GM23248 (cell line): ENCODE measurements around the gene AP2M1. TPM values are rescaled to one million over a fixed set of nuclear protein-coding genes. Genes with fewer than 3 reads are reported as not detected.

ENCODE experiments used
- DNase-seq: peaks from one replicate; pipeline ENCODE4 v3.0.0-alpha.2; 2015
- H2AFZ ChIP-seq: fragments of 200-600 bp; sonication (generic); 2 replicates; pipeline ENCODE4 v1.6.1; 2016; ENCODE audit warnings: antibody characterized with exemption
- H3F3A ChIP-seq: fragments of 200-600 bp; sonication (generic); 2 replicates; pipeline ENCODE4 v1.6.1; 2016; ENCODE audit warnings: mild to moderate bottlenecking, antibody characterized with exemption, mixed run types; ENCODE audit not compliant: insufficient read depth
- H3K27ac ChIP-seq: fragments of 200-600 bp; sonication (generic); 2 replicates; pipeline ENCODE4 v1.5.1; 2016; ENCODE audit warnings: mild to moderate bottlenecking
- H3K27me3 ChIP-seq: fragments of 200-600 bp; sonication (generic); replicated peaks from 2 replicates; pipeline ENCODE4 v1.6.1; 2016; ENCODE audit warnings: mild to moderate bottlenecking; ENCODE audit not compliant: insufficient read depth
- H3K36me3 ChIP-seq: fragments of 200-600 bp; sonication (generic); 2 replicates; pipeline ENCODE4 v1.6.1; 2016; ENCODE audit warnings: low read depth, mild to moderate bottlenecking
- H3K4me1 ChIP-seq: fragments of 200-600 bp; sonication (generic); 2 replicates; pipeline ENCODE4 v1.6.1; 2016; ENCODE audit warnings: mild to moderate bottlenecking; ENCODE audit not compliant: insufficient read depth
- H3K4me2 ChIP-seq: fragments of 200-600 bp; sonication (generic); one replicate; pipeline ENCODE4 v1.6.1; 2016; ENCODE audit warnings: mild to moderate bottlenecking; ENCODE audit not compliant: unreplicated experiment
- H3K4me3 ChIP-seq: fragments of 200-600 bp; sonication (generic); 2 replicates; pipeline ENCODE4 v1.5.1; 2016; ENCODE audit warnings: mild to moderate bottlenecking
- H3K79me2 ChIP-seq: fragments of 200-600 bp; sonication (generic); 2 replicates; pipeline ENCODE4 v1.6.1; 2016; ENCODE audit warnings: mild to moderate bottlenecking; ENCODE audit not compliant: insufficient read depth
- H3K9ac ChIP-seq: fragments of 200-600 bp; sonication (generic); 2 replicates; pipeline ENCODE4 v1.6.1; 2016; ENCODE audit warnings: mild to moderate bottlenecking
- H3K9me2 ChIP-seq: fragments of 200-600 bp; sonication (generic); 2 replicates; pipeline ENCODE4 v1.6.1; 2016; ENCODE audit warnings: mixed run types, mild to moderate bottlenecking, moderate library complexity; ENCODE audit not compliant: insufficient read depth
- H3K9me3 ChIP-seq: fragments of 200-600 bp; sonication (generic); one replicate; pipeline ENCODE4 v1.6.1; 2017; ENCODE audit warnings: low read depth
- H4K20me1 ChIP-seq: fragments of 200-600 bp; sonication (generic); 2 replicates; pipeline ENCODE4 v1.6.0; 2016; ENCODE audit not compliant: insufficient read depth
- EZH2 ChIP-seq: fragments of 200-600 bp; sonication (generic); IDR thresholded peaks from 2 replicates; pipeline ENCODE4 v1.6.1; 2018; ENCODE audit warnings: antibody characterized with exemption, mild to moderate bottlenecking; ENCODE audit not compliant: insufficient read depth, poor library complexity, severe bottlenecking
- EZH2phosphoT487 ChIP-seq: fragments of 200-600 bp; sonication (generic); IDR thresholded peaks from 2 replicates; pipeline ENCODE4 v1.6.1; 2018; ENCODE audit warnings: antibody characterized with exemption, moderate library complexity, mild to moderate bottlenecking, low read depth; ENCODE audit not compliant: insufficient read depth
- WGBS, 2 experiments: methylation state at CpG; one replicate each; pipeline ENCODE4 v1.1.6; 2015 to 2017; ENCODE audit warnings: low lambda C conversion rate in 2 of 2, low coverage in 1 of 2; ENCODE audit errors: missing lambda C conversion rate in 2 of 2; 5-methylcytosine and 5-hydroxymethylcytosine counted together
- in situ Hi-C: fragments of 300-500 bp; cut with MboI; formaldehyde crosslinking; loops from 2 replicates; pipeline ENCODE4 v1.15.0; 2020
- polyA plus RNA-seq: library from polyadenylated mRNA; unstranded; fragments of >200 nt; fragmentation: Nextera tagmentation; extraction: Ambion mirVana; gene quantifications from 2 replicates; pipeline ENCODE4 v1.2.1, GENCODE V29; 2016
- total RNA-seq: library from RNA; depleted of rRNA; stranded (reverse); fragments of >200 nt; shearing (Covaris generic); gene quantifications from 2 replicates; pipeline ENCODE4 v1.2.3, GENCODE V29; 2014

The AP2M1 gene
- total and polyA plus RNA-seq, 2 experiments from 2014 or later = 951 to 1,073 TPM

GRCh38 chr3:184169896-184170875 is 4.5 kb upstream of the AP2M1 start:
- H3K4me2 ChIP-seq = no peak overlapping the region
- no peaks in the 10 kb centered on the region for H3K9me2 ChIP-seq
- no peak overlapping the region for H3K4me3 ChIP-seq
- peaks cover 51% of the 10 kb centered on the region for H3K4me1 ChIP-seq
- no peak overlapping the region for H3K9ac ChIP-seq
- no peaks in the 10 kb centered on the region for H3K9me3 ChIP-seq
- H3F3A ChIP-seq = peaks cover 71% of the 10 kb centered on the region
- peak overlapping the region; percentile 91 for H3K27ac ChIP-seq
- peaks cover 34% of the 10 kb centered on the region for H3K36me3 ChIP-seq
- no peak for TF ChIP-seq EZH2phosphoT487
- no peak for TF ChIP-seq EZH2
- WGBS, 2 experiments = 93 to 95% methylated on average over 15 to 66 of the region's 66 CpGs
- DNase-seq = no peak
- in situ Hi-C loops = no loop called here
- no peaks in the 10 kb centered on the region for H4K20me1 ChIP-seq
- peaks cover 71% of the 10 kb centered on the region for H3K79me2 ChIP-seq
- H3K27me3 ChIP-seq = no peaks in the 10 kb centered on the region
- no peak overlapping the region for H2AFZ ChIP-seq

- peak; percentile 72 for DNase-seq
- Histone ChIP-seq H3K4me3 (no peak overlapping the region), H2AFZ (no peak overlapping the region), H3K27ac (peak overlapping the region; percentile 92), H3K9ac (peak overlapping the region; percentile 70), H3K9me2 (no peaks in the 10 kb centered on the region), H4K20me1 (no peaks in the 10 kb centered on the region), H3K79me2 (peaks cover 69% of the 10 kb centered on the region), H3K4me2 (peak overlapping the region; percentile 58), H3K36me3 (peaks cover 25% of the 10 kb centered on the region), H3K9me3 (no peaks in the 10 kb centered on the region), H3K27me3 (no peaks in the 10 kb centered on the region), H3K4me1 (peaks cover 51% of the 10 kb centered on the region), H3F3A (peaks cover 71% of the 10 kb centered on the region)
- 71 to 77% methylated on average over 9 of the region's 9 CpGs for WGBS, 2 experiments
- no peak for TF ChIP-seq EZH2
- TF ChIP-seq EZH2phosphoT487 = no peak
- in situ Hi-C loops = no loop called here
Measured at GRCh38 chr3:184171562-184171961, 3.1 kb upstream of the AP2M1 start.

DNA sequence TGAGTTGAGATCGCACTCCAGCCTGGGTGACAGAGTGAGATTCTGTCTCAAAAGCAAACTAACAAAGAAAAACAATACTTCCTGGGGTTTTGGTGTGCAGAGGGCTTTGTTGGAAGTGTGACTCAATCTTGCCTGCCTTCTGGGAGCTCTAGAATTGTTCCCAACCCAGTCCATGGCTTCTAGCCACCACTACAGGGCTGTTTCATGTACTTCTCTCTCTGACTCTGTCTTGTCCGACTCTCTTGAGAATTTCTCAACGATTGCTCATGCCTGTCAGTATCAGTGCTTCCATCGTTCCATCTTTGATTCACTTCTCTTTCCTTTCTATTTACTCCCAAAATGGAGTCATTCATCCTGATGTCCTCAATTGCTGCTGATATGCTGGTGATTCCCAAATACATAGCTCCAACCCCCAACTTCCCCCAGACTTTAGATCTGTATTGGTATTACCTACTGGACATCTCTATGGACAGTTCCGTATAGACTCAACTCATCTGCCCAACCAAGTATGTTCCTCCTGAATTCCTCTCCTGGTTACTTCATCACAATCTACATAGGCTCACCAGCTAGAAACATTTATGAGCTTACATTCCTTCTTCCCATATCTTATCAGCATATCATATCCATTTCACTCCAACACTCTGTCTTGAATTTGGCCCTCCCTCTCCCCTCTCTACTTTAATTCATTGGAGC is 1.8 kb upstream of the AP2M1 start:
- Histone ChIP-seq H3F3A (peaks cover 70% of the 10 kb centered on the region), H3K79me2 (peaks cover 67% of the 10 kb centered on the region), H3K4me3 (peak overlapping the region; percentile 27; the same call in 1 of the 2 replicates), H4K20me1 (no peaks in the 10 kb centered on the region), H3K36me3 (peaks cover 16% of the 10 kb centered on the region), H3K9ac (peak overlapping the region; percentile 70), H3K27me3 (no peaks in the 10 kb centered on the region), H3K9me3 (no peaks in the 10 kb centered on the region), H3K4me1 (peaks cover 60% of the 10 kb centered on the region), H3K27ac (peak overlapping the region; percentile 92), H3K9me2 (no peaks in the 10 kb centered on the region), H2AFZ (no peak overlapping the region), H3K4me2 (peak overlapping the region; percentile 58)
- DNase-seq = peak; percentile 98
- WGBS, 2 experiments = 23 to 25% methylated on average over 5 of the region's 5 CpGs
- in situ Hi-C loops = no loop called here
- TF ChIP-seq EZH2phosphoT487 (no peak), EZH2 (no peak)

DNA sequence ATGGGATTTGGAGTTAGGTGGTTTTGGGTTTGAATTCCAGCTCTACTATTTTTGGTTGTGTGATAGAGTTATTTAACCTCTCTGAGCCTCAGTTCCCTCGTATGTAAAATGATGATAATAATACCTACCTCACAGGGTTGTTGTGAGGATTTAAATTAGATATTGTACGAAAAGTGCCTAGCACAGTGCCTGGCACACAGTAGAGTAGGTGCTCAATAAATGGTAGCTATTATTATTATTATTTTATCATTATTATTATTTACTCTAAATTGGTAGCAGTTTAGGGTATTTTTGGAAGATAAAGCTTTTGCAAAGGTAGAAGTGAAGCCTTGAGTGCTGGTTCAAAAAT is 1.3 kb upstream of the AP2M1 start:
- peaks cover 60% of the 10 kb centered on the region for H3K4me1 ChIP-seq

More for the DNA sequence above, 1.3 kb upstream of the AP2M1 start:
- Histone ChIP-seq H3K4me2 (peak overlapping the region; percentile 47), H3K9me2 (no peaks in the 10 kb centered on the region), H2AFZ (no peak overlapping the region), H3K79me2 (peaks cover 72% of the 10 kb centered on the region), H3K9ac (no peak overlapping the region; the same call in 1 of the 2 replicates), H4K20me1 (no peaks in the 10 kb centered on the region), H3K27me3 (no peaks in the 10 kb centered on the region), H3K4me3 (peak overlapping the region; percentile 27; the same call in 1 of the 2 replicates), H3K36me3 (peaks cover 17% of the 10 kb centered on the region; the same call in 1 of the 2 replicates), H3F3A (peaks cover 70% of the 10 kb centered on the region), H3K27ac (peak overlapping the region; percentile 92), H3K9me3 (no peaks in the 10 kb centered on the region)
- in situ Hi-C loops = no loop called here
- TF ChIP-seq EZH2 (no peak), EZH2phosphoT487 (no peak)
- 89 to 100% methylated on average over 2 of the region's 2 CpGs for WGBS, 2 experiments
- no peak for DNase-seq
